Peyer's patch (tissue), 4 donors: Measurements from ENCODE around the gene ZNF3. TPM values are rescaled to one million over a fixed set of nuclear protein-coding genes. Genes with fewer than 3 reads are reported as not detected.
A peak's percentile ranks its signal among the peaks of the same experiment; 100 is the strongest.

Experiments
- DNase-seq, 3 donors: peaks; one replicate each; pipeline ENCODE4 v3.0.0-alpha.2; 2017 to 2019
- H3K27ac ChIP-seq, 4 donors: fragments of 200-600 bp; sonication (generic); one replicate each; pipeline ENCODE4 v1.5.1; 2016 to 2019
- H3K27me3 ChIP-seq, 2 donors: fragments of 200-600 bp; sonication (generic); one replicate each; pipeline ENCODE4 v1.5.1; 2019
- H3K36me3 ChIP-seq, 3 donors: fragments of 200-600 bp; sonication (generic); one replicate each; pipeline ENCODE4 v1.5.1; 2016 to 2019
- H3K4me1 ChIP-seq, 4 donors: fragments of 200-600 bp; sonication (generic); one replicate each; pipeline ENCODE4 v1.5.1; 2016 to 2019
- H3K4me3 ChIP-seq, 4 donors: fragments of 200-600 bp; sonication (generic); 1 replicate in 3 of 4; 2 replicates in 1 of 4; pipeline ENCODE4 v1.5.1; 2016 to 2019; ENCODE audit warnings: mild to moderate bottlenecking in 1 of 4
- H3K9me3 ChIP-seq, 4 donors: fragments of 200-600 bp; sonication (generic); one replicate each; pipeline ENCODE4 v1.5.1; 2016 to 2019; ENCODE audit warnings: mild to moderate bottlenecking in 1 of 4
- CTCF ChIP-seq, 6 experiments: fragments of 450-650 bp in 4 of 6; fragments of 200-600 bp in 2 of 6; sonication (generic) in 1 of 6; IDR thresholded peaks; one replicate each; pipeline ENCODE4 v1.5.1; 2017 to 2019; ENCODE audit warnings: antibody characterized with exemption in 6 of 6, mild to moderate bottlenecking in 3 of 6, moderate library complexity in 1 of 6
- POLR2A ChIP-seq, 2 donors: fragments of 450-650 bp; IDR thresholded peaks; one replicate each; pipeline ENCODE4 v1.5.1; 2017; ENCODE audit warnings: antibody characterized with exemption in 2 of 2, mild to moderate bottlenecking in 2 of 2, moderate library complexity in 2 of 2
- total RNA-seq, 4 donors: library from RNA; depleted of rRNA; stranded (reverse); fragments of >200 nt; gene quantifications; one replicate each; pipeline ENCODE4 v1.1.0, GENCODE V29; 2016

The ZNF3 gene
- total RNA-seq, 4 donors from 2014 or later = 52.8 to 93.8 (median 67.8) TPM

- Histone ChIP-seq H3K9me3 (no peaks in the 10 kb centered on the region), H3K4me1 (peaks cover 0 to 11% (median 0%) of the 10 kb centered on the region in 4 donors), H3K36me3 (peaks cover 0 to 55% (median 0%) of the 10 kb centered on the region in 3 donors), H3K27ac (peak overlapping the region in 2 of 4 donors; percentile 8 to 37), H3K27me3 (no peaks in the 10 kb centered on the region), H3K4me3 (no peak overlapping the region)
- TF ChIP-seq POLR2A (IDR thresholded peaks at IDR 0.05) = no peak
- TF ChIP-seq CTCF (IDR thresholded peaks at IDR 0.05) = no peak
- no peak for DNase-seq
Measured at GRCh38 chr7:100035876-100036275, 45.6 kb downstream of the ZNF3 start.

DNA sequence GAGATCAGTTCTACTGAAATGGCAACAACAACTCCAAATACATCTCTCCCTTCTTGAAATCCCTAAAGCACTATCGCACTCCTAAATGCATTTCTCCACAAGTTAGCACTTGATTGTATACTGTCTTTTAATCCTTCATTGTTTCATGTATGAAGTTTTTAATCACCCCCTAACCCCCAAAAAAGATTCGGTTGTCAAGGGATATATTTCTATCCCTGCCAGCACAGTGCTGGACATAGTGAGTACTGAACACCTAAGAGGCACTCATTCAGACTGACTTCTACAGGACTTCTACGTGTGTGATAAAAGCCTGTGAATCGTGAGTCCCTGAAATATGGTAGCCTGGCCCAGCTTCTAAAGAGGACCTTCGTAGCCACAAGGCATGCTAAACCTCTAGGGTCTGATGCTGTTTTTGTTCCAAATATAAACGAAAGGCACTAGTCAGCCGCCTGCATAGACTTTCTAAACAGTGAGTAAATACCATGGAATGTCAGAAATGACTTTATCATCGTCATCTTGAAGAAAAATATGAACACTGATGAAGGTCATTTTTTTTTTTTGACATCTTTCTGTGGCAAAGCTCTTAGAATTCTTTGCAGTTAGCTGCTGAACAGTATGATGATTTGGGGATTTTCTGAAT lies 46.5 kb downstream of the ZNF3 start:
- Histone ChIP-seq H3K4me1 (peaks cover 0 to 11% (median 0%) of the 10 kb centered on the region in 4 donors), H3K27ac (no peak overlapping the region), H3K9me3 (no peaks in the 10 kb centered on the region), H3K27me3 (no peaks in the 10 kb centered on the region), H3K36me3 (peaks cover 0 to 63% (median 0%) of the 10 kb centered on the region in 3 donors), H3K4me3 (no peak overlapping the region)
- DNase-seq = no peak
- TF ChIP-seq POLR2A (IDR thresholded peaks at IDR 0.05) = no peak
- no peak for TF ChIP-seq CTCF (IDR thresholded peaks at IDR 0.05)

DNA sequence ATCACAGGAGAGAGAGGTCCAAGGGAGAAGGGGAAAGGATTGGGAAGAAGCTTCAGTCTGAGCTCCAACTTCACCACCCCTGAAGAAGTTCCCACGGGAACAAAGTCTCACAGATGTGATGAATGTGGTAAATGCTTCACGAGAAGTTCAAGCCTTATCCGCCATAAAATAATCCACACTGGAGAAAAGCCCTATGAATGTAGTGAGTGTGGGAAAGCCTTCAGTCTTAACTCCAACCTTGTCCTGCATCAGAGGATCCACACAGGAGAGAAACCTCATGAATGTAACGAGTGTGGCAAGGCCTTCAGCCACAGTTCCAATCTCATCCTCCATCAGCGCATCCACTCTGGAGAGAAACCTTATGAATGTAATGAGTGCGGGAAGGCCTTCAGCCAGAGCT lies 48.0 kb downstream of the ZNF3 start:
- TF ChIP-seq POLR2A (IDR thresholded peaks at IDR 0.05) (no peak), CTCF (IDR thresholded peaks at IDR 0.05) (no peak)
- Histone ChIP-seq H3K4me3 (no peak overlapping the region), H3K27ac (no peak overlapping the region), H3K4me1 (peaks cover 0 to 11% (median 0%) of the 10 kb centered on the region in 4 donors), H3K36me3 (peaks cover 0 to 73% (median 0%) of the 10 kb centered on the region in 3 donors), H3K27me3 (no peaks in the 10 kb centered on the region), H3K9me3 (no peaks in the 10 kb centered on the region)
- no peak for DNase-seq

GRCh38 chr7:100029596-100029995 lies 51.9 kb downstream of the ZNF3 start:
- Histone ChIP-seq H3K4me3 (no peak overlapping the region), H3K27me3 (no peaks in the 10 kb centered on the region), H3K9me3 (no peaks in the 10 kb centered on the region), H3K4me1 (no peaks in the 10 kb centered on the region), H3K36me3 (peaks cover 0 to 83% (median 0%) of the 10 kb centered on the region in 3 donors), H3K27ac (no peak overlapping the region)
- no peak for TF ChIP-seq POLR2A (IDR thresholded peaks at IDR 0.05)
- no peak for TF ChIP-seq CTCF (IDR thresholded peaks at IDR 0.05)
- no peak for DNase-seq

DNA sequence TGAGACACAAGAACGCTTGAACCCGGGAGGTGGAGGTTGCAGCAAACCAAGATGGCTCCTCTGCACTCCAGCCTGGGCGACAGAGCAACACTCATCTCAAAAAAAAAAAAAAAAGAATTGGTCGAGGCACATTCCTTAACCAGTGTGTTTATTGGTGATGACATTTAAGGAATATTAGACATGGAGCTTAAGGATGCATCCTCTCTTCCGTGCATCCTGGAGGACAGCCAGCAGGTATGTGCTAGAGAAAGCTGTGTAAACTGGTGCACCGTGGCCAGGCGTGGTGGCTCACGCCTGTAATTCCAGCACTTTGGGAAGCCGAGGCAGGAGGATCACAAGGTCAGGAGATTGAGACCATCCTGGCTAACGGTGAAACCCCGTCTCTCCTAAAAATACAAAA lies 54.3 kb downstream of the ZNF3 start:
- TF ChIP-seq POLR2A (IDR thresholded peaks at IDR 0.05) = no peak
- Histone ChIP-seq H3K9me3 (no peaks in the 10 kb centered on the region), H3K4me3 (no peak overlapping the region), H3K27me3 (no peaks in the 10 kb centered on the region), H3K36me3 (peaks cover 0 to 80% (median 4%) of the 10 kb centered on the region in 3 donors), H3K27ac (no peak overlapping the region), H3K4me1 (peaks cover 0 to 4% (median 0%) of the 10 kb centered on the region in 4 donors)
- no peak for DNase-seq

- Histone ChIP-seq H3K9me3 (no peaks in the 10 kb centered on the region), H3K4me1 (peaks cover 0 to 19% (median 0%) of the 10 kb centered on the region in 4 donors), H3K36me3 (peaks cover 0 to 54% (median 4%) of the 10 kb centered on the region in 3 donors), H3K27ac (no peak overlapping the region), H3K27me3 (no peaks in the 10 kb centered on the region), H3K4me3 (no peak overlapping the region)
- DNase-seq = no peak
- TF ChIP-seq CTCF (IDR thresholded peaks at IDR 0.05) (no peak), POLR2A (IDR thresholded peaks at IDR 0.05) (no peak)
Measured at GRCh38 chr7:100024020-100024619, 57.4 kb downstream of the ZNF3 start.
